WI38 (cell line): ENCODE data around the gene LCN15.

Experiments used
- H3K4me3 ChIP-seq: 2 replicates; pipeline ENCODE4 v1.5.1; 2011; ENCODE audit warnings: low read depth, mild to moderate bottlenecking, control low read depth, low read length
- CTCF ChIP-seq: IDR thresholded peaks from 2 replicates; pipeline ENCODE4 v1.5.1; 2012; ENCODE audit warnings: low read depth, mild to moderate bottlenecking, control low read depth, low read length

Gene LCN15

DNA sequence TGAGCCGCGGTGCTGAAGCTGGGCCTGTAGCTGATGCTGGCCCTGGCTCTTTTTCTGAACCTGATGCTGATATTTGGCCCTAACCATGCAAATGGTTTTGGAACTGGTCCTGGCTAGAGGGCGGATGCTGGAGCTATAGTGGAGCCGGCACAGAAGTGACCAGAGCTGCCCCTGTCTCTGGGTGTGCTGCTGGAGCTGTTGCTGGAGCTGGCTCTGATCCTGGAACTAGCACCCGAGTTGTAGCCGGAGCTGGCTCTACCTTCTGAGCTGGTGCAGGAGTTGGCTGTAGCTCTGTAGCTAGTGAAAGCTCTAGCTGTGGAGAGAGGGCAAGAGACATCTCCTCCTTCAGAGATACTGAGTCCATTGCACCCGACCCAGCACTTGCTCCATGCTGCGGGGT is 34.4 kb downstream of the LCN15 start:
- TF ChIP-seq CTCF, result no peak
- H3K4me3 ChIP-seq, result no peak overlapping the region

GRCh38 chr9:136729144-136729543 is 35.2 kb downstream of the LCN15 start:
- TF ChIP-seq CTCF, result no peak
- H3K4me3 ChIP-seq, result peak overlapping the region; percentile 84

- H3K4me3 ChIP-seq, result peak overlapping the region; percentile 84
- no peak for TF ChIP-seq CTCF
These were observed 35.7 kb downstream of the LCN15 start for GRCh38 chr9:136728548-136729123.

- peak overlapping the region; percentile 84 for H3K4me3 ChIP-seq
- TF ChIP-seq CTCF, result peak; percentile 65
These were observed 36.2 kb downstream of the LCN15 start for GRCh38 chr9:136728080-136728547.

DNA sequence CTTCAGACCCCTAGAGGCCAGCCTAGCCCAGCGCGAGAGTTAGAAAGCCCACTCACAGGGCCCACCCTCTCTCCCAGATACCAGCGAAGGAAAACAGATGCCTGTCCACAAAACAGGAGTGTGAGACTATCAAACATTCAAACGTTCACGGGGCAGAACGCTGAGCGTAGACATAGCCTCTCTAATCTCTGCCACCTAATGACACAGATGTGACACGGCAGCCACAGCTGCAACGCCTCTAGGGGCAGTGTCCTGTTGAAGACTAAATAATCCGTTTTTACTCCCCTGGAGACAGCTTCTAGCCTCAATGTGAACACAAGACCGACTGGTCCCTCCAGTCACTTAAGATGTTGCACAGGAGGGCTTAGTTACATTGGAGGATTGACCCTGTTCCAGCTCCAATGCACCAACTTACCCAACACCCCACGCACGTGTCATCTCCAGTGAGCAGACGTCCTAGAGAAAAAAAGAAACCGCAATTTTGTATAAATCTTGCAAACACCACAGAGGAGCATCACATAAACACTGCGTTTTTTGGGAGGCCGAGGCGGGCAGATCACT is 37.6 kb downstream of the LCN15 start:
- TF ChIP-seq CTCF, result peak; percentile 30; the same call in 1 of the 2 replicates
- H3K4me3 ChIP-seq, result peak overlapping the region; percentile 84

DNA sequence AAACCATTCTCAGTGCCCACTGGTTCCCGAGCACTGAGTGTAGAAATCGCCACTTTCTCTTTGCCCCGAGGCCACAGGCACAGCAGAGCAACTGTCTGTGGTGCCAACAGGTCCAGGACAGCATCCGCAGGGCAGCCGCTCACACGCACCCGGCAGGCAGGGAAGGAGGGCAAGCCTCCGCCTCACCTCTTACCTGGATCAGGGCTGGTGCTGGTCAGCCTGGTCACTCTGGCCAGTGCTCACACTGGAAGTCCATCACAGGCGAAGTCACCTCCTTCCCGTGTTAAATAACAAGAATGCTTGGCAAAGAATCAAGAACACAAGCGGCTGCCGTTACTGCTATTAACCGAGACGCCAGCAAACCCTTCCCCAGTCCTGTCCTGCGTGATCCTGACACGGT is 38.2 kb downstream of the LCN15 start:
- no peak for TF ChIP-seq CTCF
- H3K4me3 ChIP-seq, result peak overlapping the region; percentile 84

- H3K4me3 ChIP-seq, result peak overlapping the region; percentile 84; the same call in 1 of the 2 replicates
- TF ChIP-seq CTCF, result no peak
These were observed 38.7 kb downstream of the LCN15 start for GRCh38 chr9:136725612-136726011.
